Colon (tissue), 2 donors: ENCODE measurements around the gene NAPA.

Experiments used
- FAIRE-seq: peaks from 2 replicates; lab custom pipeline; 2012; peaks lifted over from hg19 to GRCh38; lab: Jason Lieb, UNC
- donor health status: control.
- donor health status: control.

NAPA gene

GRCh38 chr19:47458672-47459071 is 56.2 kb downstream of the NAPA start:
- FAIRE-seq: no peak

GRCh38 chr19:47456721-47457474 is 58.0 kb downstream of the NAPA start:
- FAIRE-seq: no peak

GRCh38 chr19:47450478-47450877 is 64.4 kb downstream of the NAPA start:
- FAIRE-seq: no peak

GRCh38 chr19:47448360-47448727 is 66.5 kb downstream of the NAPA start:
- no peak for FAIRE-seq

GRCh38 chr19:47447470-47448359 is 67.1 kb downstream of the NAPA start:
- no peak for FAIRE-seq

- FAIRE-seq: no peak
These were observed 68.1 kb downstream of the NAPA start for GRCh38 chr19:47446534-47447469.

- no peak for FAIRE-seq
These were observed 68.9 kb downstream of the NAPA start for GRCh38 chr19:47445937-47446402.

GRCh38 chr19:47445527-47445926 is 69.3 kb downstream of the NAPA start:
- no peak for FAIRE-seq

- no peak for FAIRE-seq
These were observed 70.5 kb downstream of the NAPA start for GRCh38 chr19:47444388-47444821.

- no peak for FAIRE-seq
These were observed 71.5 kb downstream of the NAPA start for GRCh38 chr19:47443331-47443730.

GRCh38 chr19:47438793-47439220 is 76.1 kb downstream of the NAPA start:
- FAIRE-seq: no peak
